Activated CD8-positive, alpha-beta T cell treated with anti-CD3 and anti-CD28 coated beads for 36 hours (primary cell): Measurements from ENCODE around the gene TMEM235. TPM values are rescaled to one million over a fixed set of nuclear protein-coding genes. Genes with fewer than 3 reads are reported as not detected.

Experiments used
- ATAC-seq: fragments of 200-7000 bp; cut with Tn5 transposase; one replicate; pipeline ENCODE4 v1.10.0; 2021; ENCODE audit warnings: mild to moderate bottlenecking, moderate library complexity
- CTCF ChIA-PET: fragments of 350-600 bp; sonication (Branson Sonifier 250); formaldehyde crosslinking; loops from one replicate; lab custom pipeline; 2021; ENCODE audit warnings: antibody characterized with exemption; lab: Charles Lee
- POLR2A ChIA-PET: fragments of 350-600 bp; sonication (Branson Sonifier 250); formaldehyde crosslinking; loops from one replicate; lab custom pipeline; 2021; ENCODE audit warnings: antibody characterized with exemption; lab: Charles Lee
- DNase-seq: peaks from one replicate; pipeline ENCODE4 v3.0.0-alpha.2; 2020
- H3K27ac Mint-ChIP-seq: one replicate; pipeline ENCODE4 v1.8.0; 2021; ENCODE audit warnings: mild to moderate bottlenecking, mixed read lengths
- H3K27me3 Mint-ChIP-seq: one replicate; pipeline ENCODE4 v1.8.0; 2021; ENCODE audit warnings: mixed read lengths
- H3K36me3 Mint-ChIP-seq: one replicate; pipeline ENCODE4 v1.8.0; 2021; ENCODE audit warnings: low read depth, mixed read lengths
- H3K4me1 Mint-ChIP-seq: one replicate; pipeline ENCODE4 v1.8.0; 2021; ENCODE audit warnings: low read depth, mixed read lengths
- H3K4me3 Mint-ChIP-seq: one replicate; pipeline ENCODE4 v1.8.0; 2021; ENCODE audit warnings: mild to moderate bottlenecking, moderate library complexity, mixed read lengths
- H3K9me3 Mint-ChIP-seq: one replicate; pipeline ENCODE4 v1.8.0; 2021; ENCODE audit warnings: mixed read lengths
- CTCF ChIP-seq: fragments of 200-600 bp; IDR thresholded peaks from one replicate; pipeline ENCODE4 v1.8.0; 2022; ENCODE audit warnings: antibody characterized with exemption, mild to moderate bottlenecking
- intact Hi-C: fragments of 100-400 bp; cut with micrococcal nuclease; formaldehyde crosslinking; loops from one replicate; pipeline ENCODE4 v1.10.0; 2022
- total RNA-seq, 2 experiments: library from RNA; stranded (reverse); gene quantifications; one replicate each; pipeline ENCODE4 v1.2.3, GENCODE V29; 2021

Gene TMEM235
- total RNA-seq, 2 experiments from 2014 or later: not detected

GRCh38 chr17:78197147-78197832 lies 34.1 kb upstream of the TMEM235 start:
- ChIA-PET CTCF (no interaction called here), POLR2A (interaction anchor here (0.6 to 2.4 kb wide), 3 partner anchors 9 to 1178 kb away, joined by 4 to 9 read pairs (median 4); partner anchors contain the start of genes AFMID and TK1)
- TF ChIP-seq CTCF: no peak
- peaks cover 17% of the 10 kb centered on the region for H3K36me3 Mint-ChIP-seq
- DNase-seq (no peak), ATAC-seq (no peak)
- H3K9me3 Mint-ChIP-seq: no peaks in the 10 kb centered on the region
- no peaks in the 10 kb centered on the region for H3K4me1 Mint-ChIP-seq
- intact Hi-C loops: no loop called here
- H3K27me3 Mint-ChIP-seq: no peaks in the 10 kb centered on the region
- no peak overlapping the region for H3K27ac Mint-ChIP-seq
- H3K4me3 Mint-ChIP-seq: no peak overlapping the region

- H3K4me1 Mint-ChIP-seq: no peaks in the 10 kb centered on the region
- ChIA-PET POLR2A (no interaction called here), CTCF (interaction anchor here (0.7 to 2.3 kb wide), 2 partner anchors 24 to 659 kb away, joined by 3 to 8 read pairs; no protein-coding TSS in a partner anchor)
- H3K27me3 Mint-ChIP-seq: no peaks in the 10 kb centered on the region
- no peak overlapping the region for H3K27ac Mint-ChIP-seq
- peaks cover 10% of the 10 kb centered on the region for H3K36me3 Mint-ChIP-seq
- no peak overlapping the region for H3K4me3 Mint-ChIP-seq
- DNase-seq (no peak), ATAC-seq (no peak)
- intact Hi-C loops: no loop called here
- no peak for TF ChIP-seq CTCF
- no peaks in the 10 kb centered on the region for H3K9me3 Mint-ChIP-seq
These were observed 31.0 kb upstream of the TMEM235 start for GRCh38 chr17:78200451-78200850.

GRCh38 chr17:78202666-78203065 lies 28.8 kb upstream of the TMEM235 start:
- DNase-seq (no peak), ATAC-seq (no peak)
- no peak overlapping the region for H3K4me3 Mint-ChIP-seq
- ChIA-PET CTCF (interaction anchor here (0.6 to 0.9 kb wide), 3 partner anchors 22 to 109 kb away, joined by 3 read pairs; no protein-coding TSS in a partner anchor), POLR2A (no interaction called here)
- H3K27ac Mint-ChIP-seq: no peak overlapping the region
- H3K4me1 Mint-ChIP-seq: no peaks in the 10 kb centered on the region
- no peaks in the 10 kb centered on the region for H3K9me3 Mint-ChIP-seq
- TF ChIP-seq CTCF: no peak
- intact Hi-C loops: no loop called here
- H3K36me3 Mint-ChIP-seq: no peaks in the 10 kb centered on the region
- no peaks in the 10 kb centered on the region for H3K27me3 Mint-ChIP-seq

GRCh38 chr17:78204387-78205123 lies 26.9 kb upstream of the TMEM235 start:
- ChIA-PET CTCF (interaction anchor here (0.6 to 1.5 kb wide), 2 partner anchors 47 to 91 kb away, joined by 3 to 4 read pairs; no protein-coding TSS in a partner anchor), POLR2A (interaction anchor here (1.0 to 1.4 kb wide), 3 partner anchors 9 to 109 kb away, joined by 3 to 4 read pairs (median 3); no protein-coding TSS in a partner anchor)
- no peak for DNase-seq
- Mint-ChIP-seq H3K36me3 (no peaks in the 10 kb centered on the region), H3K4me1 (no peaks in the 10 kb centered on the region), H3K4me3 (no peak overlapping the region), H3K9me3 (no peaks in the 10 kb centered on the region), H3K27me3 (no peaks in the 10 kb centered on the region), H3K27ac (no peak overlapping the region)
- intact Hi-C loops: no loop called here
- TF ChIP-seq CTCF: no peak
- no peak for ATAC-seq
